T-helper 2 cell treated with Interferon-gamma antibody and Interleukin-4, amounts not matched to agents 100 ng/mL and 5 ng/mL, for 36 hours (primary cell): ENCODE measurements around the gene COL4A4. TPM values are rescaled to one million over a fixed set of nuclear protein-coding genes. Genes with fewer than 3 reads are reported as not detected.

Experiments
- intact Hi-C: fragments of 100-400 bp; cut with micrococcal nuclease; formaldehyde crosslinking; loops from one replicate; pipeline ENCODE4 v1.15.1; 2023
- total RNA-seq: library from RNA; stranded (reverse); gene quantifications from 2 replicates; pipeline ENCODE4 v1.2.3, GENCODE V29; 2022

COL4A4 gene
- total RNA-seq, 1 donor from 2014 or later, result 0.11 TPM

GRCh38 chr2:227163485-227163997, 464 bp downstream of the COL4A4 start:
- intact Hi-C loops, result no loop called here

DNA sequence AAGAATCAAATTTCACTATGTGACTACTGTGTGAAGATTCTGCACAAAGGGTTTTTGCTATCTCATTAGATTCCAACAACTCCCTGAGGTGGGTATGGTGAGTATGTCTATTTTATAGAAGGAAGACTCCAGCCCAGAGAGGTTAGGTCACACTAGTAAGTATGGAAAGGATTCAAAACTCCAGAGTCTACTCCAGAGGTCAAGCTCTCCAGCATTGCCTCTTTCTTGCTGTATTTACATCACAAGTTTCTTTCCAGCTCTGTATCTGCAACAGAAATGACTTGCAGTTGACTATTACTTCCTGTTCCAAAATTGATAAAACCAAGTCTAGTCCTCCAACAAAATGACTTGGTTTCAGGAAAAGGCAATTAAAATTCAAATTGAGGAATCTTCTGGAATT, 2.1 kb downstream of the COL4A4 start:
- intact Hi-C loops, result no loop called here

- intact Hi-C loops, result no loop called here
Measured at GRCh38 chr2:227160164-227160563, 3.8 kb downstream of the COL4A4 start.

GRCh38 chr2:227154986-227155774, 8.8 kb downstream of the COL4A4 start:
- intact Hi-C loops, result no loop called here

GRCh38 chr2:227153758-227154486, 10.1 kb downstream of the COL4A4 start:
- intact Hi-C loops, result no loop called here

DNA sequence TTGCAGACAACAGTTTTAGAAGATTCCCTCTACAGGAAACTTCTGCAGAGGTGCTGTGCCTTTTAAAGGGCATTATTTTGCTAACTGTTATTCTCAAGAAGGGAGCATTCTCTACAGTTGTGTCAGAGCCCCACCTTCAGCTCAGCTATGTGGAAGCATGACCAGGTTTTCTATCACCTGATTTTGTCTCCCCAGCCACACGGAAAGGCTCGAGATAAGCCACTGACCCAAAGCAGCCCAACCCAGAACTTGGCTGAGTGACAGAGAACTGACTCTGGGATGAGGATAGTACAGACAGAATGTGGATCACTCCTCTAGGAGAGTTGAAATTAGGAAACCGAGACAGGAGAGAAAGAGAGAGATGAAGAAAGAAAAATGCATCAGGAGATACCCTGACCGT, 10.7 kb downstream of the COL4A4 start:
- intact Hi-C loops, result no loop called here

GRCh38 chr2:227152093-227152766, 11.8 kb downstream of the COL4A4 start:
- intact Hi-C loops, result no loop called here

DNA sequence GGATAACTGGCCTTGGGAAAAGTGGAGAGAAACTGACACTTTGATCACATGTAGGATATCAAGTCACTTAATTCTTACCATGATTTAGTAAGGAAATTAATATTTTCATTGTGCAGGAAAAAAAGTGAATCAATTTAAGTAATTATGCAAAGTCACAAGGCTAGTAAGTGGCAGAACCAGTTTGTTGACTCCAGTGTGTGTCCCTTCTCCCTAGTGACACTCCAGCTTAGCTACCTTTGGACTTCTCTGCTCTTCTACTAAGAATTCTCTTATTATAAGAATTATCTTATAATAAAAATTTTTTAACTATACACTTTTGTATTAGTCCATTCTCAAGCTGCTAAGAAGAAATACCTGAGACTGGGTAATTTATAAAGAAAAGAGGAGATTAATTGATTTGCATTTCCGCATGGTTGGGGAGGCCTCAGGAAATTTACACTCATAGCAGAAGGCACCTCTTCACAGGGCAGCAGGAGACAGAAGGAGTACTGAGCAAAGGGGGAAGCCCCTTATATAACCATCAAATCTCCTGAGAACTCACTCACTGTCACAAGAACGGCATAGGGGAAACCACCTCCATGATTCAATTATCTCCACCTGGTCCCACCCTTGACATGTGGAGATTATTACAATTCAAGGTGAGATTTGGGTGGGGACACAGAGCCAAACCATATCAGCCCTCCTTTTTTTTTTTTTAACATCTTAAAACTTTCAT, 13.6 kb downstream of the COL4A4 start:
- intact Hi-C loops, result no loop called here

GRCh38 chr2:227148106-227148505, 15.9 kb downstream of the COL4A4 start:
- intact Hi-C loops, result no loop called here

GRCh38 chr2:227147023-227147422, 17.0 kb downstream of the COL4A4 start:
- intact Hi-C loops, result no loop called here

- intact Hi-C loops, result no loop called here
Measured at GRCh38 chr2:227146456-227146855, 17.5 kb downstream of the COL4A4 start.

DNA sequence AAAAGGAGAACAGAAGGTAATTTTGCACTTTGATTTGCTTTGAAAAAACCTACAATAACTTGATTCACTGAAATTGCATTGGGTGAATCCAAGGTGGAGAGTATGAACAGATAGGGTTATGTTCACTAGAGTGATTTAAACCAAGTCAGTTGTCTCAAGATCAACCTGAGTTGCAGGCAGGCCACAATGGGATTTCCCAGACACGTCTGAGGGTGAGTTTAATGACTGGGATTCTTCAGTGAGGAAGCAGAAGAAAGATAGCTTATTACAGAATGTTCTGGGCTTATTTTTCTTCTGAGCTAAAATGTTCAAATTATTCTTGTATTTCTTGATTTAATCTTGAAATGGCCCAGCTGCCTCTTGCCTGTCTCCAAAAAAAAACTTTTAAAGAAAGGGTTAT, 20.1 kb downstream of the COL4A4 start:
- intact Hi-C loops, result no loop called here

- intact Hi-C loops, result no loop called here
Measured at GRCh38 chr2:227141301-227141700, 22.7 kb downstream of the COL4A4 start.

GRCh38 chr2:227134591-227134990, 29.4 kb downstream of the COL4A4 start:
- intact Hi-C loops, result no loop called here

- intact Hi-C loops, result no loop called here
Measured at GRCh38 chr2:227132986-227133385, 31.0 kb downstream of the COL4A4 start.

- intact Hi-C loops, result loop anchor here (1.0 kb wide), 1 partner anchor 108 kb away; no protein-coding TSS in a partner anchor
Measured at GRCh38 chr2:227130636-227131035, 33.4 kb downstream of the COL4A4 start.

DNA sequence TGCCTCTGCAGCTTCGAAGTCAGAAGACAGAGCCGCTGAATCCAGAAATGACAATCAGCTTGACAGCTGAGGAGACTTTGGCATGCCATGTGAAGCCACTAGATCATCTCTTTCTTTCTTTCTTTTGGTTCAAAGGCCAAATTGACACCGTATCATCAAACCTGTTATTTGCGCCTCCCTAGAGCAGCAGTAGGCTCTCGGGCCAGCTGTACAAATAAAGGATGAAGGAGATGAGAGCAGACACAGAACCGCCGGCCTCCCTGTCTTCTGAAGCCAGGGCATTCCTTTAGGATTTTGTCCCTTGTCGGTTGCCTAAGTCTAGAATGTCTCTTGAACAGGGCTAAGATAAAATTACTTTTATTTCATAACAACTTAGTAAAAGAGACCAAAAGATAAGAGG, 36.8 kb downstream of the COL4A4 start:
- intact Hi-C loops, result no loop called here

- intact Hi-C loops, result no loop called here
Measured at GRCh38 chr2:227125506-227125905, 38.5 kb downstream of the COL4A4 start.

- intact Hi-C loops, result no loop called here
Measured at GRCh38 chr2:227124811-227125210, 39.2 kb downstream of the COL4A4 start.

- intact Hi-C loops, result no loop called here
Measured at GRCh38 chr2:227123697-227124096, 40.3 kb downstream of the COL4A4 start.

GRCh38 chr2:227118353-227118752, 45.7 kb downstream of the COL4A4 start:
- intact Hi-C loops, result no loop called here
